IMR-90 (cell line): ENCODE measurements around the gene CFD. TPM values are rescaled to one million over a fixed set of nuclear protein-coding genes. Genes with fewer than 3 reads are reported as not detected.

Experiments
- ATAC-seq: fragments of 200-7000 bp; cut with Tn5 transposase; 2 replicates; pipeline ENCODE4 v1.9.1; 2020; ENCODE audit warnings: low read depth, mild to moderate bottlenecking, moderate library complexity
- BruUV-seq: library from RNA; stranded (reverse); fragments of 400-500 nt; replicated peaks from 2 replicates; lab custom pipeline; 2021; lab: Mats Ljungman, UMichigan
- CTCF ChIA-PET: fragments of 300-600 bp; formaldehyde crosslinking; extraction: SDS; loops from one replicate; lab custom pipeline; 2021; ENCODE audit warnings: antibody characterized with exemption; lab: Yijun Ruan, JAX
- POLR2A ChIA-PET: fragments of 300-600 bp; sonication (Branson Sonifier 250); formaldehyde crosslinking; loops from one replicate; lab custom pipeline; 2022; ENCODE audit warnings: antibody characterized with exemption; ENCODE audit not compliant: unreplicated experiment; lab: Charles Lee
- DNase-seq: peaks from one replicate; pipeline ENCODE4 v3.0.0; 2013
- H2AFZ ChIP-seq: replicated peaks from 2 replicates; pipeline ENCODE3; 2013; ENCODE audit warnings: low read length, mild to moderate bottlenecking; ENCODE audit not compliant: poor library complexity
- H2AK5ac ChIP-seq: 2 replicates; pipeline ENCODE4 v1.6.1; 2013; ENCODE audit warnings: low read depth, low read length, inconsistent platforms
- H2AK9ac ChIP-seq: replicated peaks from 2 replicates; pipeline ENCODE3; 2013; ENCODE audit warnings: mild to moderate bottlenecking, low read depth, low read length, moderate library complexity; ENCODE audit not compliant: poor library complexity
- H2BK120ac ChIP-seq: 2 replicates; pipeline ENCODE4 v1.6.1; 2013; ENCODE audit warnings: low read depth, low read length, inconsistent platforms
- H2BK15ac ChIP-seq: 3 replicates; pipeline ENCODE4 v1.6.1; 2013; ENCODE audit warnings: low read depth, low read length, inconsistent platforms
- H2BK20ac ChIP-seq: 2 replicates; pipeline ENCODE4 v1.6.1; 2013; ENCODE audit warnings: low read depth, mild to moderate bottlenecking, inconsistent platforms, low read length, moderate library complexity
- H2BK5ac ChIP-seq: 2 replicates; pipeline ENCODE4 v1.6.1; 2013; ENCODE audit warnings: mild to moderate bottlenecking, low read depth, low read length, inconsistent platforms; ENCODE audit not compliant: poor library complexity, severe bottlenecking
- H3K14ac ChIP-seq: replicated peaks from 2 replicates; pipeline ENCODE4 v1.6.1; 2013; ENCODE audit warnings: low read depth, low read length, inconsistent platforms
- H3K18ac ChIP-seq: 2 replicates; pipeline ENCODE4 v1.6.1; 2013; ENCODE audit warnings: low read depth, low read length, control low read depth
- H3K23ac ChIP-seq: 2 replicates; pipeline ENCODE4 v1.6.1; 2013; ENCODE audit warnings: low read depth, low read length, inconsistent platforms
- H3K27ac ChIP-seq: 2 replicates; pipeline ENCODE4 v1.5.1; 2013; ENCODE audit warnings: mild to moderate bottlenecking, control low read depth, low read length; ENCODE audit not compliant: insufficient read depth
- H3K27me3 ChIP-seq: 2 replicates; pipeline ENCODE4 v1.6.1; 2013; ENCODE audit warnings: low read length; ENCODE audit not compliant: control insufficient read depth, insufficient read depth
- H3K36me3 ChIP-seq: 2 replicates; pipeline ENCODE4 v1.6.1; 2013; ENCODE audit warnings: low read length, mixed read lengths; ENCODE audit not compliant: control insufficient read depth, insufficient read depth
- H3K4ac ChIP-seq: 2 replicates; pipeline ENCODE4 v1.6.1; 2013; ENCODE audit warnings: low read depth, low read length, inconsistent platforms
- H3K4me1 ChIP-seq: 2 replicates; pipeline ENCODE4 v1.6.1; 2013; ENCODE audit warnings: low read length, mixed read lengths; ENCODE audit not compliant: control insufficient read depth, insufficient read depth
- H3K4me2 ChIP-seq: 2 replicates; pipeline ENCODE4 v1.6.1; 2013; ENCODE audit warnings: low read depth, mild to moderate bottlenecking, control low read depth, low read length, moderate library complexity
- H3K4me3 ChIP-seq: 2 replicates; pipeline ENCODE4 v1.5.1; 2013; ENCODE audit warnings: low read depth, mild to moderate bottlenecking, control low read depth, low read length, moderate library complexity; ENCODE audit not compliant: insufficient read depth
- H3K56ac ChIP-seq: 2 replicates; pipeline ENCODE4 v1.6.1; 2013; ENCODE audit warnings: low read length, inconsistent platforms; ENCODE audit not compliant: insufficient read depth; ENCODE audit errors: extremely low read depth
- H3K79me1 ChIP-seq, 2 experiments: 2 replicates each; pipeline ENCODE4 v1.6.1; 2013; ENCODE audit warnings: low read length in 2 of 2, inconsistent platforms in 1 of 2, low read depth in 1 of 2
- H3K9ac ChIP-seq: 2 replicates; pipeline ENCODE4 v1.6.1; 2013; ENCODE audit warnings: low read depth, low read length, control low read depth
- H3K9me1 ChIP-seq: 2 replicates; pipeline ENCODE4 v1.6.1; 2013; ENCODE audit warnings: low read length, inconsistent platforms; ENCODE audit not compliant: insufficient read depth
- H3K9me3 ChIP-seq: 2 replicates; pipeline ENCODE4 v1.6.1; 2013; ENCODE audit warnings: low read length; ENCODE audit not compliant: control insufficient read depth, insufficient read depth
- H4K20me1 ChIP-seq: 2 replicates; pipeline ENCODE4 v1.6.1; 2013; ENCODE audit warnings: low read length, inconsistent platforms; ENCODE audit not compliant: insufficient read depth
- H4K5ac ChIP-seq: 2 replicates; pipeline ENCODE4 v1.6.1; 2013; ENCODE audit warnings: mild to moderate bottlenecking, low read depth, low read length, control low read depth
- H4K8ac ChIP-seq, 2 experiments: 2 replicates each; pipeline ENCODE4 v1.6.1; 2013; ENCODE audit warnings: low read depth in 2 of 2, low read length in 2 of 2, control low read depth in 1 of 2, inconsistent platforms in 1 of 2
- H4K91ac ChIP-seq: 2 replicates; pipeline ENCODE4 v1.6.1; 2013; ENCODE audit warnings: low read depth, low read length, inconsistent platforms; ENCODE audit not compliant: insufficient read depth
- BHLHE40 ChIP-seq: fragments of 150-350 bp; IDR thresholded peaks from 2 replicates; pipeline ENCODE4 v1.6.1; 2016; ENCODE audit warnings: mild to moderate bottlenecking, low read depth, low read length
- CEBPB ChIP-seq: IDR thresholded peaks from 2 replicates; pipeline ENCODE4 v1.6.1; 2012; ENCODE audit warnings: low read depth, low read length, improper control_type of control experiment
- ELK1 ChIP-seq: fragments of 150-350 bp; IDR thresholded peaks from 2 replicates; pipeline ENCODE4 v1.6.1; 2016; ENCODE audit warnings: low read depth, mild to moderate bottlenecking, low read length, moderate library complexity, borderline replicate concordance
- FOS ChIP-seq: fragments of 150-350 bp; IDR thresholded peaks from 2 replicates; pipeline ENCODE4 v1.6.1; 2016; ENCODE audit warnings: low read depth, low read length
- MAZ ChIP-seq: IDR thresholded peaks from 2 replicates; pipeline ENCODE4 v1.6.1; 2012; ENCODE audit warnings: low read depth, mild to moderate bottlenecking, low read length, improper control_type of control experiment, moderate library complexity, borderline replicate concordance
- MXI1 ChIP-seq: IDR thresholded peaks from 2 replicates; pipeline ENCODE4 v1.6.1; 2012; ENCODE audit warnings: low read depth, mild to moderate bottlenecking, low read length, moderate library complexity, borderline replicate concordance
- RAD21 ChIP-seq: IDR thresholded peaks from 2 replicates; pipeline ENCODE4 v1.6.1; 2012; ENCODE audit warnings: low read length, improper control_type of control experiment
- RCOR1 ChIP-seq: IDR thresholded peaks from 2 replicates; pipeline ENCODE4 v1.6.1; 2012; ENCODE audit warnings: mild to moderate bottlenecking, low read length, improper control_type of control experiment; ENCODE audit not compliant: insufficient replicate concordance
- SMC3 ChIP-seq: fragments of 150-350 bp; IDR thresholded peaks from 2 replicates; pipeline ENCODE4 v1.6.1; 2016; ENCODE audit warnings: low read depth, mild to moderate bottlenecking, antibody characterized with exemption, low read length, moderate library complexity
- USF2 ChIP-seq: fragments of 150-350 bp; IDR thresholded peaks from 2 replicates; pipeline ENCODE4 v1.6.1; 2017; ENCODE audit warnings: mild to moderate bottlenecking, antibody characterized with exemption, low read length, low read depth
- WGBS, 2 experiments: methylation state at CpG; one replicate each; pipeline versions ENCODE4 v1.1.5 to v1.1.7; 2013; ENCODE audit warnings: missing lambda C conversion rate in 2 of 2; ENCODE audit not compliant: insufficient read length in 1 of 2; ENCODE audit errors: extremely low coverage in 2 of 2; 5-methylcytosine and 5-hydroxymethylcytosine counted together
- dilution Hi-C: fragments of 300-500 bp; cut with HindIII; formaldehyde crosslinking; loops from one replicate; pipeline ENCODE4 v1.14.3; 2018; ENCODE audit warnings: low sequenced_read_pairs; ENCODE audit not compliant: unreplicated experiment
- in situ Hi-C: fragments of 300-500 bp; cut with MboI; formaldehyde crosslinking; loops from 3 replicates; pipeline ENCODE4 v1.14.3; 2019; ENCODE audit warnings: low sequenced_read_pairs, inconsistent platforms, mixed read lengths
- intact Hi-C: fragments of 100-400 bp; cut with micrococcal nuclease; formaldehyde crosslinking; loops from 2 replicates; pipeline ENCODE4 v1.10.0; 2022
- polyA plus RNA-seq, 3 experiments: library from polyadenylated mRNA; depleted of rRNA; stranded (reverse); fragments of >200 nt; gene quantifications; 2 replicates each; pipeline ENCODE4 v1.2.3, GENCODE V29; 2012; ENCODE audit warnings: low replicate concordance in 1 of 3
- total RNA-seq: library from RNA; depleted of rRNA; stranded (reverse); fragments of >200 nt; gene quantifications from 2 replicates; pipeline ENCODE4 v1.2.3, GENCODE V29; 2012
- TF ChIP-seq, protein P1 (sequence below): conservative IDR thresholded peaks from 2 replicates; pipeline ENCODE4 v1.5.1; 2012; ENCODE audit warnings: mild to moderate bottlenecking, low read depth, low read length, improper control_type of control experiment

Gene CFD
- total and polyA plus RNA-seq, 2 of the 4 experiments (the other 2 are of a cell fraction): 1.4 to 2.8 TPM

- ATAC-seq (no peak), DNase-seq (no peak)
- dilution Hi-C loops: no loop called here
- TF ChIP-seq, protein P1, sequence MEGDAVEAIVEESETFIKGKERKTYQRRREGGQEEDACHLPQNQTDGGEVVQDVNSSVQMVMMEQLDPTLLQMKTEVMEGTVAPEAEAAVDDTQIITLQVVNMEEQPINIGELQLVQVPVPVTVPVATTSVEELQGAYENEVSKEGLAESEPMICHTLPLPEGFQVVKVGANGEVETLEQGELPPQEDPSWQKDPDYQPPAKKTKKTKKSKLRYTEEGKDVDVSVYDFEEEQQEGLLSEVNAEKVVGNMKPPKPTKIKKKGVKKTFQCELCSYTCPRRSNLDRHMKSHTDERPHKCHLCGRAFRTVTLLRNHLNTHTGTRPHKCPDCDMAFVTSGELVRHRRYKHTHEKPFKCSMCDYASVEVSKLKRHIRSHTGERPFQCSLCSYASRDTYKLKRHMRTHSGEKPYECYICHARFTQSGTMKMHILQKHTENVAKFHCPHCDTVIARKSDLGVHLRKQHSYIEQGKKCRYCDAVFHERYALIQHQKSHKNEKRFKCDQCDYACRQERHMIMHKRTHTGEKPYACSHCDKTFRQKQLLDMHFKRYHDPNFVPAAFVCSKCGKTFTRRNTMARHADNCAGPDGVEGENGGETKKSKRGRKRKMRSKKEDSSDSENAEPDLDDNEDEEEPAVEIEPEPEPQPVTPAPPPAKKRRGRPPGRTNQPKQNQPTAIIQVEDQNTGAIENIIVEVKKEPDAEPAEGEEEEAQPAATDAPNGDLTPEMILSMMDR: no peak
- TF ChIP-seq RCOR1 (no peak), CEBPB (no peak), BHLHE40 (no peak), USF2 (no peak), FOS (no peak), MXI1 (no peak), SMC3 (no peak), RAD21 (no peak), ELK1 (no peak), MAZ (no peak)
- 97% methylated on average over 12 of the region's 39 CpGs; no CpG with 5 or more reads in 1 of the 2 experiments for WGBS, 2 experiments
- Histone ChIP-seq H3K4me2 (no peak overlapping the region), H3K9me1 (no peaks in the 10 kb centered on the region; the same call in 1 of the 2 replicates), H3K56ac (no peak overlapping the region), H3K79me1 (peaks cover 7 to 22% of the 10 kb centered on the region in 2 experiments; a peak in 2 of 4 replicates), H2BK15ac (no peak overlapping the region), H3K14ac (no peak overlapping the region), H2BK120ac (no peak overlapping the region), H3K4me3 (no peak overlapping the region), H2BK20ac (no peak overlapping the region), H3K36me3 (peaks cover 16% of the 10 kb centered on the region), H3K27me3 (no peaks in the 10 kb centered on the region), H2BK5ac (no peak overlapping the region), H4K91ac (no peak overlapping the region), H3K4ac (no peak overlapping the region), H3K27ac (no peak overlapping the region), H4K5ac (no peak overlapping the region), H3K18ac (no peak overlapping the region), H2AK5ac (peak overlapping the region; percentile 98), H3K9me3 (no peaks in the 10 kb centered on the region), H3K23ac (no peak overlapping the region), H3K9ac (no peak overlapping the region), H3K4me1 (peaks cover 22% of the 10 kb centered on the region), H2AFZ (no peak overlapping the region), H4K8ac (no peak overlapping the region), H4K20me1 (peaks cover 16% of the 10 kb centered on the region), H2AK9ac (peak overlapping the region; percentile 72)
- no TSS peak for BruUV-seq
- ChIA-PET CTCF (no interaction called here), POLR2A (no interaction called here)
- intact Hi-C loops: loop anchor here (5.0 to 10.0 kb wide), 3 partner anchors 44 to 203 kb away; partner anchors contain the start of genes R3HDM4, RNF126 and WDR18
- in situ Hi-C loops: no loop called here
Measured at GRCh38 chr19:867855-868457, 8.5 kb downstream of the CFD start.
